Caco-2 (cell line): Measurements from ENCODE around the gene HSPA8. TPM values are rescaled to one million over a fixed set of nuclear protein-coding genes. Genes with fewer than 3 reads are reported as not detected.

ENCODE experiments used
- BruUV-seq: library from RNA; stranded (reverse); fragments of 400-500 nt; replicated peaks from 2 replicates; lab custom pipeline; 2021; lab: Mats Ljungman, UMichigan
- CTCF ChIA-PET: fragments of 300-600 bp; sonication (Branson Sonifier 250); formaldehyde crosslinking; loops from one replicate; lab custom pipeline; 2022; ENCODE audit warnings: antibody characterized with exemption; lab: Charles Lee
- POLR2A ChIA-PET: fragments of 300-600 bp; sonication (Branson Sonifier 250); formaldehyde crosslinking; loops from one replicate; lab custom pipeline; 2022; ENCODE audit warnings: antibody characterized with exemption; lab: Charles Lee
- DNase-seq, 2 experiments: peaks; one replicate each; pipeline versions ENCODE4 v3.0.0 to v3.0.0-alpha.2; 2020 to 2022
- H3K27me3 ChIP-seq: replicated peaks from 2 replicates; pipeline ENCODE4 v1.6.0; 2011; ENCODE audit warnings: low read length; ENCODE audit not compliant: control insufficient read depth, insufficient read depth
- H3K36me3 ChIP-seq: 2 replicates; pipeline ENCODE4 v1.5.1; 2011; ENCODE audit warnings: low read length; ENCODE audit not compliant: control insufficient read depth, insufficient read depth
- H3K4me1 ChIP-seq: fragments of 250-450 bp; sonication (Bioruptor Pico); 2 replicates; pipeline ENCODE4 v1.5.1; 2020; ENCODE audit warnings: mild to moderate bottlenecking
- H3K4me3 ChIP-seq: 2 replicates; pipeline ENCODE4 v1.5.1; 2011; ENCODE audit warnings: low read depth, mild to moderate bottlenecking, control low read depth, low read length
- H3K9me3 ChIP-seq: fragments of 250-450 bp; sonication (Bioruptor Pico); 2 replicates; pipeline ENCODE4 v1.5.1; 2020; ENCODE audit warnings: mild to moderate bottlenecking, moderate library complexity
- H3K27ac Mint-ChIP-seq: one replicate; pipeline ENCODE4 v1.8.0; 2022; ENCODE audit warnings: mixed read lengths; ENCODE audit not compliant: unreplicated experiment
- H3K27me3 Mint-ChIP-seq: one replicate; pipeline ENCODE4 v1.8.0; 2022; ENCODE audit warnings: mixed read lengths; ENCODE audit not compliant: insufficient read depth, unreplicated experiment
- H3K36me3 Mint-ChIP-seq: one replicate; pipeline ENCODE4 v1.8.0; 2022; ENCODE audit warnings: mild to moderate bottlenecking, mixed read lengths; ENCODE audit not compliant: insufficient read depth, unreplicated experiment
- H3K4me1 Mint-ChIP-seq: one replicate; pipeline ENCODE4 v1.8.0; 2022; ENCODE audit warnings: low read depth, mixed read lengths; ENCODE audit not compliant: unreplicated experiment
- H3K4me3 Mint-ChIP-seq: one replicate; pipeline ENCODE4 v1.8.0; 2022; ENCODE audit warnings: mild to moderate bottlenecking, moderate library complexity, mixed read lengths; ENCODE audit not compliant: unreplicated experiment
- H3K9me3 Mint-ChIP-seq: one replicate; pipeline ENCODE4 v1.8.0; 2022; ENCODE audit warnings: mixed read lengths; ENCODE audit not compliant: unreplicated experiment
- CTCF ChIP-seq, 2 experiments: fragments of 200-600 bp in 1 of 2; IDR thresholded peaks; 1 replicate in 1 of 2; 2 replicates in 1 of 2; pipeline versions ENCODE4 v1.5.1 to v1.8.0; 2011 to 2022; ENCODE audit warnings: antibody characterized with exemption in 1 of 2, control low read depth in 1 of 2, inconsistent platforms in 1 of 2, low read depth in 1 of 2, low read length in 1 of 2, mild to moderate bottlenecking in 1 of 2, moderate library complexity in 1 of 2; ENCODE audit not compliant: insufficient read depth in 1 of 2, severe bottlenecking in 1 of 2, unreplicated experiment in 1 of 2
- intact Hi-C: fragments of 100-400 bp; cut with micrococcal nuclease; formaldehyde crosslinking; loops from one replicate; pipeline ENCODE4 v1.10.0; 2022; ENCODE audit not compliant: unreplicated experiment
- total RNA-seq: library from RNA; stranded (reverse); gene quantifications from 2 replicates; pipeline ENCODE4 v1.2.3, GENCODE V29; 2022

Gene HSPA8
- total RNA-seq, 1 experiment from 2014 or later = 1,923 TPM

GRCh38 chr11:123103326-123103980 is 41.5 kb upstream of the HSPA8 start:
- no peak overlapping the region for H3K27ac Mint-ChIP-seq
- H3K4me3 ChIP-seq = no peak overlapping the region

GRCh38 chr11:123100379-123101085 is 38.6 kb upstream of the HSPA8 start:
- POLR2A ChIA-PET = no interaction called here
- H3K36me3 ChIP-seq = no peaks in the 10 kb centered on the region
- H3K36me3 Mint-ChIP-seq = no peaks in the 10 kb centered on the region
- H3K9me3 Mint-ChIP-seq = no peaks in the 10 kb centered on the region
- no peaks in the 10 kb centered on the region for H3K4me1 ChIP-seq
- no peaks in the 10 kb centered on the region for H3K9me3 ChIP-seq
- TF ChIP-seq CTCF (IDR thresholded peaks at IDR 0.05; ENCODE audit: insufficient read depth in 1 of 2, low read depth in 1 of 2, low read length in 1 of 2, severe bottlenecking in 1 of 2, unreplicated experiment in 1 of 2) = no peak
- no TSS peak for BruUV-seq
- DNase-seq = no peak
- H3K4me1 Mint-ChIP-seq = no peaks in the 10 kb centered on the region
- CTCF ChIA-PET = no interaction called here
- H3K27me3 ChIP-seq = no peaks in the 10 kb centered on the region
- no peaks in the 10 kb centered on the region for H3K27me3 Mint-ChIP-seq
- H3K4me3 ChIP-seq = no peak overlapping the region
- H3K4me3 Mint-ChIP-seq = no peak overlapping the region
- H3K27ac Mint-ChIP-seq = no peak overlapping the region
- intact Hi-C loops = no loop called here

More at GRCh38 chr11:123103326-123103980, 41.5 kb upstream of the HSPA8 start:
- Histone ChIP-seq H3K9me3 (no peaks in the 10 kb centered on the region), H3K4me1 (peaks cover 10% of the 10 kb centered on the region), H3K36me3 (no peaks in the 10 kb centered on the region), H3K27me3 (no peaks in the 10 kb centered on the region)
- ChIA-PET POLR2A (interaction anchor here (1.4 kb wide), 1 partner anchor 41 kb away, joined by 3 read pairs; the partner anchor contains the start of gene HSPA8), CTCF (interaction anchor here (0.6 to 3.9 kb wide), 25 partner anchors 8 to 375 kb away, joined by 3 to 82 read pairs (median 5); partner anchors contain the start of gene HSPA8)
- peak; percentile 83 to 91 for TF ChIP-seq CTCF (IDR thresholded peaks at IDR 0.05; ENCODE audit: insufficient read depth in 1 of 2, low read depth in 1 of 2, low read length in 1 of 2, severe bottlenecking in 1 of 2, unreplicated experiment in 1 of 2)
- intact Hi-C loops = loop anchor here (1.0 to 2.0 kb wide), 4 partner anchors 144 to 372 kb away; no protein-coding TSS in a partner anchor
- Mint-ChIP-seq H3K9me3 (no peaks in the 10 kb centered on the region), H3K27me3 (no peaks in the 10 kb centered on the region), H3K4me1 (peaks cover 10% of the 10 kb centered on the region), H3K36me3 (peaks cover 13% of the 10 kb centered on the region), H3K4me3 (no peak overlapping the region)
- DNase-seq = peak; percentile 53 to 69
- BruUV-seq = no TSS peak

GRCh38 chr11:123098990-123099389 is 37.1 kb upstream of the HSPA8 start:
- no peak for TF ChIP-seq CTCF (IDR thresholded peaks at IDR 0.05; ENCODE audit: insufficient read depth in 1 of 2, low read depth in 1 of 2, low read length in 1 of 2, severe bottlenecking in 1 of 2, unreplicated experiment in 1 of 2)
- Mint-ChIP-seq H3K27me3 (no peaks in the 10 kb centered on the region), H3K9me3 (no peaks in the 10 kb centered on the region), H3K36me3 (no peaks in the 10 kb centered on the region), H3K27ac (no peak overlapping the region), H3K4me3 (no peak overlapping the region), H3K4me1 (no peaks in the 10 kb centered on the region)
- intact Hi-C loops = no loop called here
- BruUV-seq = no TSS peak
- Histone ChIP-seq H3K4me3 (no peak overlapping the region), H3K36me3 (no peaks in the 10 kb centered on the region), H3K4me1 (no peaks in the 10 kb centered on the region), H3K9me3 (no peaks in the 10 kb centered on the region), H3K27me3 (no peaks in the 10 kb centered on the region)
- POLR2A ChIA-PET = no interaction called here
- CTCF ChIA-PET = no interaction called here
- DNase-seq = no peak
